Measurements from ENCODE around the gene RAB8B.

Gene RAB8B

GRCh38 chr15:63238796-63239195 is 49.4 kb downstream of the RAB8B start:
- DNase-seq: no peak

DNA sequence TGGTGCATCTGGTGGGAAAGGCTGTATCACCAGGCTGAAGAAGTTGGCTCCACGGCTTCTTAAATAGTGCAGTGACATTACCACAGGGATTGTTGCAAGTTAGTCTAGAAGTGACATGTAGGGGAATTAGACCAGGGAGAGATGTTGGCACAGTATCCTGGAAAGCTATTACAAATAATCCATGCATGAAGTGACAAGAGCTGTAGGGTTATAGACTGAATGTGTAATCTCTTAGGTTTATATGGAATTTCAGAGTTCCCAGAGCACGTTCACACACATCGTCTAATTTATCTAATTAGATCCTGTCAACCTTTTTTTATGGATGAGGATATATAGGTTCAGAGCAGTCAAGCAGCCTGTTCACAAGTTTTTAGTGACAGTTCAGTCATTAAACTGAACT is 50.7 kb downstream of the RAB8B start:
- DNase-seq: no peak

DNA sequence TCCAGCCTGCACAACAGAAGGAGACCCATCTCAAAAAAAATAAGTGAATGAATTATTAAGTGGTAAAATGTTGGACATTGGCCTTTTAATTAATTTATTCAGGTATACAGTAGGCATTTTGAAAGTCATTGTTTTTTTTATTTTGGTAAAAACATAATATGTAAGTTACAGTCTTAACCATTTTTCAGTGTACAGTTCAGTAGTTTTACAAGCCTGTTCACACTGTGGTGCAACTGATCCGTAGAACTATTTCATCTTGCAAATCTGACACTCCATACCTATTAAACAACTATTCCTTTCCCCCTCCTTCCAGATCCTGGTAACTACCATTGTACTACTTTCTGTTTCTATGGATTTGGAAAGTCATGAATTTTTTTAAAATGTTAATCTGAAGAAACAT is 51.9 kb downstream of the RAB8B start:
- no peak for DNase-seq

DNA sequence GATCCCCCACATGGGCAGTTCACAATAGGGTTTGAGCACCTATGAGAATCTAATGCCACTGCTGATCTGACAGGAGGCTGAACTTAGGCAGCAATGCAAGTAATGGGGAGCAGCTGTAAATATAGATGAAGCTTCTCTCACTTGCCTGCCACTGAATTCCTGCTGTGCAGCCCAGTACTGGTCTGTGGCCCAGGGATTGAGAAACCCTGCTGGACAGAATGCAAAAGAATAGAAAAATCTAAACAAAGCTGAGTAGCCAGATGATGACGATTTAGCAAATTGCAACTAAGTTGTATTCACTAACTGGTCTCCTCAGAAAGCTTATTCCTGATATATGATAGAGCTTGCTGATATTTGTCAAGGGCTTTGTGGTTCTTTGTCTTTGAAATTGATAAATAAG is 53.7 kb downstream of the RAB8B start:
- no peak for DNase-seq

DNA sequence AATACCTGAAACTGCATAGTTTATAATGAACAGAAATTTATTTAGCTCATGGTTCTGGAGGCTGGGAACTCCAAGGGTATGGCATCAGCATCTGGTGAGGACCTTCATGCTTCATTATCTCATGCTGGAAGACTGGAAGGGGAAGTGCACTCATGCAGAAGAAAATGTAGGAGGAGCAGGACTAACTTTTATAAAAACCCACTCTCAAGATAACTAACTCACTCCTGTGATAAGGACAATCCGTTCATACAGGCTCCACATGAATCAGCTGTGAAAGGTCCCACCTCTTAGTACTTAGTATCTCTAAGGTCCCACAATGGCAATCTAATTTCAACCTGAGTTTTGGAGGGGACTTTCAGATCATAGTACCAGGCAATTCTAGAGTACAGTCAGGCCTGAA is 54.4 kb downstream of the RAB8B start:
- no peak for DNase-seq

DNA sequence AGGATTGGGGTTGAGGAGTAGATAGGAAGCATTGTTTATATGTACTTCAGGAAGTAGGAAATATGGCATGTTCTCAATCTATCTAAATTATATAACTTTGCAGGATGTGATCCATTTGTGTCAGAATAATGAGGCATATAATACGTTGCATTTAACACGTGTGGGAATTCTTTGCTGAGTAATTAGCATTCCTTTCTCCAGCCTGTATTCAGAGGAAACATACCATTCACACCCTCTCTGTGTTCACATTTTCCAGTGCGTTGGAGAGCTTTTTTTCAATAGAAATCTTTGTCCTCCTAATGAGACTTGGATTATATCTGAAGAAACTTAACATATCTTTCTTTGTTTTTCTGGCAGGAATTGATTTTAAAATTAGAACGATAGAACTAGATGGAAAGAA is 55.0 kb downstream of the RAB8B start:
- no peak for DNase-seq

DNA sequence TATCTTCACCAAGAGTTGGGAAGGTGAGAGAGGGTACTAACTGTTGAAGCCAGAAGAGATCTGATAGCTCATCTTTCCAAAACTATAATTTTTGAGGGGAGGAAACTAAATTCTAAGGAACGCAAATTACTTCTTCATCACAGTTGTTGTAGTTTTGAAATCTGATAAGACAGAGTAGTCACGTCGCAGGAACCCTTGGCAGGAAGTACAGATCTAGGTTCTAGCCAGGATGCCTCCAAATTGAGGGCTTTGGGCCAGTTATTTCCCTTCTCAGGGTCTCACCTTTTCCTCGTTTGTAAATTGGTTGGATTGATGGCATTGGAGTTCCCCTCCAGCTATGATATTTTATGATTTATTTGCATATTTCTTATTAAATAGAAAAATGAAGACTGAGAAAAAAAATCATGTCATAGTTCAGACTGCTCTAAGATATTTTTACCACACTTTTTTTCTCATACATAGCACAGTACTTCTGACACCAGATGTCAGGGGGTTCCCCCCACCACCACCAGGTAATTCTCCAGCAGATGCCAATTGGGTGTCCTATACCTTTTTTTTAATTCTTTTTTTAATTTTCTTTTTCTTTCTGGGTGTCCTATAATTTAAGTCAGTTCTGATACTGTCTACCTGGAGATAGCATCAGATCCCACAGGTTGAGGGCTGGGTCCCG is 55.7 kb downstream of the RAB8B start:
- DNase-seq: no peak

GRCh38 chr15:63246691-63247469 is 57.5 kb downstream of the RAB8B start:
- DNase-seq: no peak

DNA sequence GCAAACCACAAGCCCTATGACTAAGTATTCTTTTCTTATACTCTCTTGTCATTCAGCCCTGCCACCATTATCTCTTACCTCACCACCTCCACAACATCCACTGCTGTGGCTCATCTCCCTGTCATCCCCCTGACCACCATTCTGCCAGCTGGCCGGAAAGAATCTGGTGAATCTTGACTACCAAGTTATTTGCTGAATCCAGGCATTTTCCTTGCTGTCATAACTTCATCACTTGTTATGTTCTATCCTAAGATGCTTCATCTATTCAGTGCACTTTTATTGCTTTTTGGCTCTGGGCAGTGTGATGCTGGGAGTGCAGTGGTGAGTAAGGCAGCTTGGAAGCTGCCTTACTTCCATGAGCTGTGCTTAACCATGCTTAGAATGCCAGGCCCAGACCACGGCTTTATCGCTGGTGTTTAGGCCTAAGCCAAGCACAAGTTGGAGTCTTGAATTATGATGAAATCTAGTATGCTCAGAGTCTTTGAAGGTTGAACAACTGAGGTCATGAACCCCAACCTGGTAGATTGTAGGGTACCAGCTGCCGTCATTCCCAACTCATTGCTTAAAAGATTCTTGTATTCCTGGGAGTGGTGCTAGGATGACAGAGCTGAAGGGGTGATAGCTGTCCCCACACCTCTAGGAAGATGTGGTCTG is 61.0 kb downstream of the RAB8B start:
- DNase-seq: no peak

GRCh38 chr15:63251701-63252100 is 62.3 kb downstream of the RAB8B start:
- no peak for DNase-seq

DNA sequence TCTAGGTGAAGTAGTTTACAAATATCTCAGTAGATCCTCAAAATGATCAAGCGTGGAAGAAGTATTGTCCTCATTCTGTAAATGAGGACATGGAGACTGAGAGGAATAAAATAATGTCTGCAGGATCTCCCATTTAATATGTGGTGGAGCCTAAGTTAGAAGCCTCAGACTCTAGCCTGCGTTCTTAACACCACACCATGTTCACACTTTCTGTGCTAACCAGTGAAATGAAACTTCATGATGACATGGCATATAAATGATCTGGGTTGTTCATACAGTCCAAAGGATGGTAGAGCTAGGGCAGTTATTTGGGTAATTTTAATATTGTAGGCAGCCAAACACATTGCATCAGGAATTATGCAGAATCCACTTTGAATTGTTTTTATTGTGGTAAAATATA is 62.9 kb downstream of the RAB8B start:
- DNase-seq: no peak

DNA sequence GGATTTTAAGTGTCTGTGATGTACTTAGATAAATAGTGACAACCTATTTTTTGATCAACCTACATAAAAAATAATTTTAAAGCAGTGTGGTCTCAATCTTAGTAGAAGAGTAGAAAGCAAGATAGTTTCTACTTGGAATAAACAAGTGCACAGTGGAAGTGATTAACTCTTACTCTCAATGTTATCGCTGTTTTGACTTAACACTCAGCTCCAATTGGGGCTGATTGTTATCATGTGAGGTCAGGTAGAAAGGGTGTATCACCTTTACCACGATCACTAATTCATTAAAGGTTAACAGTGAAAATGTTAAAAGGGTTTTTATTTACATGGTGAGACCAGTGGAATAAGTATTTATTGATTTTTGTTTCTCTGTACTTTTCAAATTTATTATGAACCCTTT is 65.6 kb downstream of the RAB8B start:
- DNase-seq: no peak

GRCh38 chr15:63255489-63255990 is 66.1 kb downstream of the RAB8B start:
- DNase-seq: no peak

GRCh38 chr15:63256433-63257274 is 67.2 kb downstream of the RAB8B start:
- DNase-seq: no peak

GRCh38 chr15:63258658-63259057 is 69.3 kb downstream of the RAB8B start:
- DNase-seq: no peak

DNA sequence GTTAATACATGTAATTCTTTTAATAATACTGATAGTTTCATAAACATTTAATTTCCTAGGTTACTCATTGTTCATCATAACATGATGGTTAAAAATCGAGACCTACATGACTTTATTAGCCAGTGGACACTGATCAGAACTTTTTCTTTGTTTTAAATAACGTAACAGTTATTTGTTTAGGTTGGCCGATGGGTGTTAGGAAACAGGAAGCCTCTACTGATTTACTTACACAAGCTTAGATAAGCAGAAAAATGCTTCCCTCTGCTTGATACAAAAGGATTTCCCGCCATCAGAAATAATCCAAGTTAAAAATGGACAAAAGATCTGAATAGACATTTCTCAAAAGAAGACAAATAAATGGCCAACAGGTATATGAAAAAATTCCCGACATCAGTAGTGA is 71.4 kb downstream of the RAB8B start:
- no peak for DNase-seq

DNA sequence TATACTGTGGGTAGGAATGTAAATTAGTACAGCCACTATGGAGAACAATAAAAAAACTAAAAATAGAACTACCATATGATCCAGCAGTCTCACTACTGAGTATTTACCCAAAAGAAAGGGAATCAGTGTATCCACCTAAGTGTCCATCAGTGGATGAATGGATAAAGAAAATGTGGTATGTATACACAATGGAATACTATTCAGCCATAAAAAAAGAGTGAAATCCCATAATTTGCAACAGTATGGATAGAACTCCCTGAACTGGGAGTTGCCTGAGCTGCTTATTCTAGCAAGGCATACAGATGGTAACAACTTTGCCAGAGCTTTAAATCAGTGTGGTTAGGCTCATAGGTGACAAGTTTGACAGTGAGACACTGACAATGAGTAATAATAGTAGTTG is 71.9 kb downstream of the RAB8B start:
- DNase-seq: no peak

GRCh38 chr15:63263519-63263918 is 74.1 kb downstream of the RAB8B start:
- DNase-seq: no peak

- DNase-seq: no peak
These were observed 75.4 kb downstream of the RAB8B start for GRCh38 chr15:63264688-63265293.

DNA sequence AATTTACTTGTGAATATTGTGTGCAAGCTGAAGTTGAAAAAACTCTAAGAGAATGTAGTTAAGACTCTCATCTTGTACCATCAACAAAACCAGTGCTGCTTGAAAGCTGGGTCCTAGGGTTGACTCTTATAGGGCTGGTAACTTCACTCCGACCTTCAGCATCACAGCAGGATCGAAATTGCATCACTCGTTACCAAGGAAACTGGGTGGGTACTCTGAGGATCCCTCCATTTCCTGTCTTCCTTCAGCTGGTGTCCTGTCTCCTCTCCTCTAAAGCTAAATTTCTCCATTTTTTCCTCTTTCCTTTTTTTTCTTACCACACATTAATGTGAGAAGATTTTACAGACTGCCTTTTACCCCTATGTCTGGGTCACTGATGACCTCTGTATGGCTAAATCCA is 85.0 kb downstream of the RAB8B start:
- no peak for DNase-seq

DNA sequence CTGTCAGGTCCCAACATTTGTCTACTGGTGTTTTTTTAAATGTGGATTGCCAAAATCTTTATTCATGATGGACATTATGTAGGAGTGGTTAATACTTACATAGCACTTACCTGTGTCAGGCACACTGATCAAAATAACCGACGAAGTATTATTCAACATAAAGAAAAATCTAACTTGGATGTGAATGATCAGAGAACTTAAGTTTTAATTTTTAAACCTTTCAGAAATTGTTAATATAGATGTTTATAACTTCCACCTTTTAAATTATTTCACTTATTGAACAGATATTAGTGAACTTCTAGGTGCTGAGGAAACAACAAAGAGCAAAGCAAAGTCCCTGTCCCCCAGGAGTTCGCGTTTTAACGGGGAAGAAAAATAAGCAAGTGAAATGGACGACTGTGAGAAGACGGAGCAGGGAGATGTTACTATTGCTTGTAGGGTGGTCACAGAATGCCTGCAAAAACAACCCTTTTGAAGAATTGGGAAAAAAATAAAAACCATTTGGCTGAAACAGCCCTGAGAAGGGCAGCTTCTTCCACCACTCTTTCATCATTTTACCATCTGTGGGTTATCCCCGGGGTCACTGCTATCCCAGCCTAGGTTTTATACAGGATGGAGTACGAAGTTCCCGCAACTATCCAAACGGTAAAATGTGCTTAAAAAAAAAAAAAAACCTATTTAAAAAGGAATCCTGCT is 87.1 kb downstream of the RAB8B start:
- DNase-seq: no peak

Measured in NCI-H2081 (cell line).